ENCODE measurements around the gene CA14.
"Not testable (repeated sequence)": the region's sequence is repeated elsewhere in the genome, so short reads cannot be mapped to it uniquely, and the experiment has no call there.

The CA14 gene

GRCh38 chr1:150281758-150282557 is 24.4 kb downstream of the CA14 start, which contains the start of gene CIART:
TSS of gene CIART (plus strand) at chr1:150282554. CDS start at chr1:150283268, 714 bp downstream.
- DNase-seq = peak; percentile 99

- no peak for DNase-seq
Observed at GRCh38 chr1:150282558-150282958, 25.0 kb downstream of the CA14 start.

GRCh38 chr1:150283260-150283659 is 25.7 kb downstream of the CA14 start:
- DNase-seq = no peak

- DNase-seq = no peak
Observed at GRCh38 chr1:150288382-150288781, 30.8 kb downstream of the CA14 start.

GRCh38 chr1:150288822-150289221 is 31.2 kb downstream of the CA14 start:
- DNase-seq = no peak

- peak; percentile 97 for DNase-seq
Observed at GRCh38 chr1:150293433-150294253, 36.1 kb downstream of the CA14 start, which contains the start of gene MRPS21. TSS of gene MRPS21 (plus strand) at chr1:150293861. CDS start at chr1:150294367, 506 bp downstream.

- DNase-seq = peak; percentile 7
Observed at GRCh38 chr1:150295476-150295875, 37.9 kb downstream of the CA14 start.

GRCh38 chr1:150299716-150300115 is 42.1 kb downstream of the CA14 start:
- no peak for DNase-seq

GRCh38 chr1:150302338-150302737 is 44.8 kb downstream of the CA14 start:
- DNase-seq = peak; percentile 51

- DNase-seq = no peak
Observed at GRCh38 chr1:150302902-150303301, 45.3 kb downstream of the CA14 start.

GRCh38 chr1:150308585-150308984 is 51.0 kb downstream of the CA14 start:
- DNase-seq = not testable (repeated sequence)

GRCh38 chr1:150309758-150310508 is 52.4 kb downstream of the CA14 start:
- peak; percentile 63 for DNase-seq

GRCh38 chr1:150311762-150312161 is 54.2 kb downstream of the CA14 start:
- no peak for DNase-seq
